Vagina (tissue), 2 donors: ENCODE data around the gene NUDT16. TPM values are rescaled to one million over a fixed set of nuclear protein-coding genes. Genes with fewer than 3 reads are reported as not detected.

Experiments
- DNase-seq, 2 donors: peaks; one replicate each; pipeline ENCODE4 v3.0.0-alpha.2; 2017; ENCODE audit errors: extremely low spot score in 2 of 2
- H3K27ac ChIP-seq: fragments of 200-600 bp; sonication (generic); one replicate; pipeline ENCODE4 v1.5.1; 2019
- H3K27me3 ChIP-seq: fragments of 200-600 bp; sonication (generic); one replicate; pipeline ENCODE4 v1.5.1; 2019
- H3K36me3 ChIP-seq, 2 donors: fragments of 200-600 bp; sonication (generic); one replicate each; pipeline ENCODE4 v1.5.1; 2017 to 2019
- H3K4me1 ChIP-seq: fragments of 200-600 bp; sonication (generic); one replicate; pipeline ENCODE4 v1.5.1; 2019
- H3K4me3 ChIP-seq, 2 donors: fragments of 200-600 bp; sonication (generic); 1 replicate in 1 of 2; 2 replicates in 1 of 2; pipeline ENCODE4 v1.5.1; 2016 to 2019
- H3K9me3 ChIP-seq: fragments of 200-600 bp; sonication (generic); one replicate; pipeline ENCODE4 v1.5.1; 2019
- CTCF ChIP-seq, 3 experiments: fragments of 450-650 bp in 2 of 3; fragments of 200-600 bp in 1 of 3; sonication (generic) in 1 of 3; IDR thresholded peaks; one replicate each; pipeline ENCODE4 v1.5.1; 2017 to 2019; ENCODE audit warnings: antibody characterized with exemption in 3 of 3, mild to moderate bottlenecking in 2 of 3, moderate library complexity in 2 of 3
- POLR2A ChIP-seq, 2 donors: fragments of 450-650 bp; IDR thresholded peaks; one replicate each; pipeline ENCODE4 v1.6.1; 2017; ENCODE audit warnings: antibody characterized with exemption in 2 of 2, mild to moderate bottlenecking in 2 of 2, moderate library complexity in 2 of 2
- POLR2AphosphoS5 ChIP-seq, 2 donors: sonication (generic); formaldehyde crosslinking; IDR thresholded peaks; one replicate each; pipeline ENCODE4 v1.9.0; 2017; ENCODE audit warnings: antibody characterized with exemption in 2 of 2, mild to moderate bottlenecking in 2 of 2, low read depth in 1 of 2; ENCODE audit not compliant: insufficient read depth in 1 of 2
- intact Hi-C: fragments of 100-400 bp; cut with DNase I; formaldehyde crosslinking; loops from one replicate; pipeline ENCODE4 v1.15.1; 2023
- total RNA-seq: library from RNA; depleted of rRNA; stranded (reverse); fragments of >200 nt; gene quantifications from one replicate; pipeline ENCODE4 v1.2.3, GENCODE V29; 2016

The NUDT16 gene
- total RNA-seq, 1 donor from 2014 or later = 18.2 TPM

GRCh38 chr3:131349454-131349853 lies 32.1 kb upstream of the NUDT16 start:
- intact Hi-C loops = no loop called here
- no peak for TF ChIP-seq POLR2AphosphoS5 (IDR thresholded peaks at IDR 0.05; ENCODE audit: insufficient read depth in 1 of 2, low read depth in 1 of 2)
- no peak for TF ChIP-seq POLR2A (IDR thresholded peaks at IDR 0.05)
- TF ChIP-seq CTCF (IDR thresholded peaks at IDR 0.05) = no peak
- Histone ChIP-seq H3K36me3 (no peaks in the 10 kb centered on the region), H3K4me1 (no peaks in the 10 kb centered on the region), H3K27ac (no peak overlapping the region), H3K27me3 (no peaks in the 10 kb centered on the region), H3K9me3 (no peaks in the 10 kb centered on the region), H3K4me3 (no peak overlapping the region)
- no peak for DNase-seq

GRCh38 chr3:131349946-131350347 lies 31.6 kb upstream of the NUDT16 start:
- Histone ChIP-seq H3K4me3 (no peak overlapping the region), H3K36me3 (no peaks in the 10 kb centered on the region), H3K27ac (no peak overlapping the region), H3K9me3 (no peaks in the 10 kb centered on the region), H3K27me3 (no peaks in the 10 kb centered on the region), H3K4me1 (no peaks in the 10 kb centered on the region)
- intact Hi-C loops = no loop called here
- no peak for TF ChIP-seq CTCF (IDR thresholded peaks at IDR 0.05)
- TF ChIP-seq POLR2A (IDR thresholded peaks at IDR 0.05) = no peak
- no peak for TF ChIP-seq POLR2AphosphoS5 (IDR thresholded peaks at IDR 0.05; ENCODE audit: insufficient read depth in 1 of 2, low read depth in 1 of 2)
- DNase-seq = no peak

GRCh38 chr3:131350506-131350905 lies 31.1 kb upstream of the NUDT16 start:
- no peak for DNase-seq
- Histone ChIP-seq H3K27ac (no peak overlapping the region), H3K9me3 (no peaks in the 10 kb centered on the region), H3K4me1 (no peaks in the 10 kb centered on the region), H3K4me3 (no peak overlapping the region), H3K27me3 (no peaks in the 10 kb centered on the region), H3K36me3 (no peaks in the 10 kb centered on the region)
- intact Hi-C loops = no loop called here
- no peak for TF ChIP-seq POLR2A (IDR thresholded peaks at IDR 0.05)

GRCh38 chr3:131353016-131353877 lies 28.3 kb upstream of the NUDT16 start:
- intact Hi-C loops = no loop called here
- H3K9me3 ChIP-seq = no peaks in the 10 kb centered on the region
- no peaks in the 10 kb centered on the region for H3K4me1 ChIP-seq
- no peak for DNase-seq
- no peak overlapping the region for H3K4me3 ChIP-seq
- no peaks in the 10 kb centered on the region for H3K27me3 ChIP-seq
- TF ChIP-seq POLR2A (IDR thresholded peaks at IDR 0.05) = no peak
- TF ChIP-seq CTCF (IDR thresholded peaks at IDR 0.05) = no peak
- TF ChIP-seq POLR2AphosphoS5 (IDR thresholded peaks at IDR 0.05; ENCODE audit: insufficient read depth in 1 of 2, low read depth in 1 of 2) = no peak
- no peaks in the 10 kb centered on the region for H3K36me3 ChIP-seq
- no peak overlapping the region for H3K27ac ChIP-seq

- no peaks in the 10 kb centered on the region for H3K27me3 ChIP-seq
- no peak for DNase-seq
- intact Hi-C loops = no loop called here
Measured at GRCh38 chr3:131353986-131354385, 27.6 kb upstream of the NUDT16 start.

More at GRCh38 chr3:131353986-131354385, 27.6 kb upstream of the NUDT16 start:
- Histone ChIP-seq H3K4me3 (no peak overlapping the region), H3K4me1 (no peaks in the 10 kb centered on the region), H3K36me3 (no peaks in the 10 kb centered on the region), H3K27ac (no peak overlapping the region), H3K9me3 (no peaks in the 10 kb centered on the region)
- no peak for TF ChIP-seq POLR2A (IDR thresholded peaks at IDR 0.05)
- no peak for TF ChIP-seq CTCF (IDR thresholded peaks at IDR 0.05)
- TF ChIP-seq POLR2AphosphoS5 (IDR thresholded peaks at IDR 0.05; ENCODE audit: insufficient read depth in 1 of 2, low read depth in 1 of 2) = no peak
